ENCODE results near the gene NR3C1.

- TF ChIP-seq CTCF (IDR thresholded peaks at IDR 0.05; ENCODE audit: poor library complexity, severe bottlenecking) (no peak), REST (IDR thresholded peaks at IDR 0.05; ENCODE audit: borderline replicate concordance) (no peak), TAF1 (IDR thresholded peaks at IDR 0.05; ENCODE audit: low read depth) (no peak), MXI1 (conservative IDR thresholded peaks at IDR 0.05; ENCODE audit: poor library complexity, severe bottlenecking) (no peak)
Observed at GRCh38 chr5:143373076-143373475, 30.4 kb downstream of the NR3C1 start.

Measured in neural cell (in vitro differentiated cells).